Measurements from ENCODE around the gene TEX11.

DNA sequence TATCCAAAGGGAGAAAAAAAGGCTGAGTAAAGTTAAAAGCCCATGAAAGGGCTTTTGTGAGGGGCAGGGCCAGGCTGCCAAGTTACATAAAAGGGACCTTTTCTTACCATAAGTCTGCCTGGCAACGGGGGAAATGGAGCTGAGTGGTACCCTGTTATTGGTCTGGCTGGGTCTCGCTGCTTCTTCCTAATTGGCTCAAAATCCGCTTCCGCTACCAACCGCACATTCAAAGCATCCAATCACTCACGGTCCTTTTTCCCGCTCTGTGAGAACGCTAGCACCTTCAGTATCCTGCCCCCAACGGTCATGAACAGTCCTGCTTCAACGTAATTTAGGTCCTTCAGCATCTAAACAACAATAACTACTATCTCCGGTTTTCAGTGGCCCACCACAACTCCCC is 611 bp downstream of the TEX11 start:
- TF ChIP-seq TCF7L2 (IDR thresholded peaks at IDR 0.05; ENCODE audit: borderline replicate concordance, low read depth, low read length) (no peak), RBAK (tag by site-specific recombination; IDR thresholded peaks at IDR 0.05) (no peak), ZNF521 (tag by site-specific recombination; IDR thresholded peaks at IDR 0.05) (no peak), ZNF585B (tag by site-specific recombination; IDR thresholded peaks at IDR 0.05) (no peak), HOXA7 (CRISPR knock-in tag; IDR thresholded peaks at IDR 0.05; ENCODE audit: borderline replicate concordance) (no peak), ZNF404 (tag by site-specific recombination; IDR thresholded peaks at IDR 0.05) (no peak)
- TF ChIP-seq, protein P1, sequence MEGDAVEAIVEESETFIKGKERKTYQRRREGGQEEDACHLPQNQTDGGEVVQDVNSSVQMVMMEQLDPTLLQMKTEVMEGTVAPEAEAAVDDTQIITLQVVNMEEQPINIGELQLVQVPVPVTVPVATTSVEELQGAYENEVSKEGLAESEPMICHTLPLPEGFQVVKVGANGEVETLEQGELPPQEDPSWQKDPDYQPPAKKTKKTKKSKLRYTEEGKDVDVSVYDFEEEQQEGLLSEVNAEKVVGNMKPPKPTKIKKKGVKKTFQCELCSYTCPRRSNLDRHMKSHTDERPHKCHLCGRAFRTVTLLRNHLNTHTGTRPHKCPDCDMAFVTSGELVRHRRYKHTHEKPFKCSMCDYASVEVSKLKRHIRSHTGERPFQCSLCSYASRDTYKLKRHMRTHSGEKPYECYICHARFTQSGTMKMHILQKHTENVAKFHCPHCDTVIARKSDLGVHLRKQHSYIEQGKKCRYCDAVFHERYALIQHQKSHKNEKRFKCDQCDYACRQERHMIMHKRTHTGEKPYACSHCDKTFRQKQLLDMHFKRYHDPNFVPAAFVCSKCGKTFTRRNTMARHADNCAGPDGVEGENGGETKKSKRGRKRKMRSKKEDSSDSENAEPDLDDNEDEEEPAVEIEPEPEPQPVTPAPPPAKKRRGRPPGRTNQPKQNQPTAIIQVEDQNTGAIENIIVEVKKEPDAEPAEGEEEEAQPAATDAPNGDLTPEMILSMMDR (tag by site-specific recombination; IDR thresholded peaks at IDR 0.05): no peak
- TF ChIP-seq, protein P2, sequence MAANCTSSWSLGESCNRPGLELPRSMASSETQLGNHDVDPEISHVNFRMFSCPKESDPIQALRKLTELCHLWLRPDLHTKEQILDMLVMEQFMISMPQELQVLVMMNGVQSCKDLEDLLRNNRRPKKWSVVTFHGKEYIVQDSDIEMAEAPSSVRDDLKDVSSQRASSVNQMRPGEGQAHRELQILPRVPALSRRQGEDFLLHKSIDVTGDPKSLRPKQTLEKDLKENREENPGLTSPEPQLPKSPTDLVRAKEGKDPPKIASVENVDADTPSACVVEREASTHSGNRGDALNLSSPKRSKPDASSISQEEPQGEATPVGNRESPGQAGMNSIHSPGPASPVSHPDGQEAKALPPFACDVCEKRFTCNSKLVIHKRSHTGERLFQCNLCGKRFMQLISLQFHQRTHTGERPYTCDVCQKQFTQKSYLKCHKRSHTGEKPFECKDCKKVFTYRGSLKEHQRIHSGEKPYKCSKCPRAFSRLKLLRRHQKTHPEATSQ (tag by site-specific recombination; IDR thresholded peaks at IDR 0.05): no peak
- TF ChIP-seq, protein P3, sequence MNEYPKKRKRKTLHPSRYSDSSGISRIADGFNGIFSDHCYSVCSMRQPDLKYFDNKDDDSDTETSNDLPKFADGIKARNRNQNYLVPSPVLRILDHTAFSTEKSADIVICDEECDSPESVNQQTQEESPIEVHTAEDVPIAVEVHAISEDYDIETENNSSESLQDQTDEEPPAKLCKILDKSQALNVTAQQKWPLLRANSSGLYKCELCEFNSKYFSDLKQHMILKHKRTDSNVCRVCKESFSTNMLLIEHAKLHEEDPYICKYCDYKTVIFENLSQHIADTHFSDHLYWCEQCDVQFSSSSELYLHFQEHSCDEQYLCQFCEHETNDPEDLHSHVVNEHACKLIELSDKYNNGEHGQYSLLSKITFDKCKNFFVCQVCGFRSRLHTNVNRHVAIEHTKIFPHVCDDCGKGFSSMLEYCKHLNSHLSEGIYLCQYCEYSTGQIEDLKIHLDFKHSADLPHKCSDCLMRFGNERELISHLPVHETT (tag by site-specific recombination; IDR thresholded peaks at IDR 0.05): no peak
- TF ChIP-seq, protein P4, sequence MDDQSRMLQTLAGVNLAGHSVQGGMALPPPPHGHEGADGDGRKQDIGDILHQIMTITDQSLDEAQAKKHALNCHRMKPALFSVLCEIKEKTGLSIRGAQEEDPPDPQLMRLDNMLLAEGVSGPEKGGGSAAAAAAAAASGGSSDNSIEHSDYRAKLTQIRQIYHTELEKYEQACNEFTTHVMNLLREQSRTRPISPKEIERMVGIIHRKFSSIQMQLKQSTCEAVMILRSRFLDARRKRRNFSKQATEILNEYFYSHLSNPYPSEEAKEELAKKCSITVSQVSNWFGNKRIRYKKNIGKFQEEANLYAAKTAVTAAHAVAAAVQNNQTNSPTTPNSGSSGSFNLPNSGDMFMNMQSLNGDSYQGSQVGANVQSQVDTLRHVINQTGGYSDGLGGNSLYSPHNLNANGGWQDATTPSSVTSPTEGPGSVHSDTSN (CRISPR knock-in tag; IDR thresholded peaks at IDR 0.05): no peak
- TF ChIP-seq, protein P5, sequence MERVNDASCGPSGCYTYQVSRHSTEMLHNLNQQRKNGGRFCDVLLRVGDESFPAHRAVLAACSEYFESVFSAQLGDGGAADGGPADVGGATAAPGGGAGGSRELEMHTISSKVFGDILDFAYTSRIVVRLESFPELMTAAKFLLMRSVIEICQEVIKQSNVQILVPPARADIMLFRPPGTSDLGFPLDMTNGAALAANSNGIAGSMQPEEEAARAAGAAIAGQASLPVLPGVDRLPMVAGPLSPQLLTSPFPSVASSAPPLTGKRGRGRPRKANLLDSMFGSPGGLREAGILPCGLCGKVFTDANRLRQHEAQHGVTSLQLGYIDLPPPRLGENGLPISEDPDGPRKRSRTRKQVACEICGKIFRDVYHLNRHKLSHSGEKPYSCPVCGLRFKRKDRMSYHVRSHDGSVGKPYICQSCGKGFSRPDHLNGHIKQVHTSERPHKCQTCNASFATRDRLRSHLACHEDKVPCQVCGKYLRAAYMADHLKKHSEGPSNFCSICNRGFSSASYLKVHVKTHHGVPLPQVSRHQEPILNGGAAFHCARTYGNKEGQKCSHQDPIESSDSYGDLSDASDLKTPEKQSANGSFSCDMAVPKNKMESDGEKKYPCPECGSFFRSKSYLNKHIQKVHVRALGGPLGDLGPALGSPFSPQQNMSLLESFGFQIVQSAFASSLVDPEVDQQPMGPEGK (tag by site-specific recombination; IDR thresholded peaks at IDR 0.05): no peak
